Endometrium (tissue), 2 donors: ENCODE measurements around the gene RBP4.
"Not testable (repeated sequence)": the region's sequence is repeated elsewhere in the genome, so short reads cannot be mapped to it uniquely, and the experiment has no call there.

Experiments used
- FAIRE-seq: peaks from 2 replicates; lab custom pipeline; 2012; peaks lifted over from hg19 to GRCh38; lab: Jason Lieb, UNC
- donor health status: control.
- donor health status: control.

The RBP4 gene

DNA sequence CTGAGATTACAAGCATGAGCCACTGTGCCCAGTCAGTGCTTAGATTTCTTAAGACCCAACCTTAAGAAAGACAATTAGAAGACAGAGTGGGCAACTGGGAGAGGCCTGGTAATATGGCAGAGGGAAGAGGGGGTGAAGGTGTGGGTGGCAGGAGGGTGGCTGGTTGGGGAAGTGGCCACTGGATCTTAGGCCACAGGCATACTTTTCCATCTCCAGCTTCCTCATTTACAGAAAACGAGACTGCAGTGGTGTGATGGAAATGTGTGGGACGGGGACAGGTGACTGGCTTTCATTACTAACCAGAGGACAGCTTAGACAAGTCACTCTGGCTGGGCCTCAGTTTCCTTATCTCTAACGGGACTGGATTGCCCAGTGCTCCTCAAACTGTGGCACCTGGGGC is 35.6 kb downstream of the RBP4 start:
- no peak for FAIRE-seq

DNA sequence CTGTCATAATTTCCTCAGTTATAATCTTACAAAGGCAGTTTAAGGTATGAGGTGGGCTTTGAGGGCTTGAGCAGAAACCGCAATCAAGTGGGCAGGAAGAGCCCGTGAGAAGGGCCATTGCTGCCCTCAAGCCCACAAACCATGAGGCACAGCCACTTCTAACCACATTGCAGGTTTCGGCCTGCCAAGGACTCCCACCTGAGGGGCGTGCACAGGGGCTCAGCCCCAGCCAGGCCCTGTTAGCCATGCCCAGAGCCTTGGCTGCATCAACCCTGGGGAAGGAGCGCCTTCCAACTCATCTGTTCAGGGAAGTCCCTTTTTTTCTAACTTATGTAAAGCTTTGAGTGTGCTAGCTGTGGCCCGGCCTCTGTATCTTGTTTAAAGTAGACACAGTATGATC is 40.5 kb downstream of the RBP4 start:
- FAIRE-seq = no peak

DNA sequence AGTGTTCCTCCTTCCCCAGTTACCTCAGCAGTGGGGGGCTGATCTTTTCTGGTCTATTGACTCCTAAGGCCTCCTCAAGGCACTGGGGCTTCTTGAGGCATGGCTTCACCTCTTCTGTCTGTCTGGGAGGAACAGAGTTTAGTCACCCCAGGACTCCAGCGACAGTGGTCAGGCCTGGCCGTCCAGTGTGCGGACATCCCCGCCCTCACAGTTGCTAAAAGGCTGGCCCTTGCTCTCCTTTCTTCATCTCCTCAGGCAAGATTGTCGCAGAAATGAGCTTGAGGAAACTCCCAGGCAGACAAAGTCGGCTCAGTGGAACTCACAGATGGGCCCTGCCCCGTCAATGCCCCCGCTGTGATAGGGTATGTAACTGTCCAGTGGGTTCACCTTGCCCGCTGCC is 41.5 kb downstream of the RBP4 start:
- no peak for FAIRE-seq

DNA sequence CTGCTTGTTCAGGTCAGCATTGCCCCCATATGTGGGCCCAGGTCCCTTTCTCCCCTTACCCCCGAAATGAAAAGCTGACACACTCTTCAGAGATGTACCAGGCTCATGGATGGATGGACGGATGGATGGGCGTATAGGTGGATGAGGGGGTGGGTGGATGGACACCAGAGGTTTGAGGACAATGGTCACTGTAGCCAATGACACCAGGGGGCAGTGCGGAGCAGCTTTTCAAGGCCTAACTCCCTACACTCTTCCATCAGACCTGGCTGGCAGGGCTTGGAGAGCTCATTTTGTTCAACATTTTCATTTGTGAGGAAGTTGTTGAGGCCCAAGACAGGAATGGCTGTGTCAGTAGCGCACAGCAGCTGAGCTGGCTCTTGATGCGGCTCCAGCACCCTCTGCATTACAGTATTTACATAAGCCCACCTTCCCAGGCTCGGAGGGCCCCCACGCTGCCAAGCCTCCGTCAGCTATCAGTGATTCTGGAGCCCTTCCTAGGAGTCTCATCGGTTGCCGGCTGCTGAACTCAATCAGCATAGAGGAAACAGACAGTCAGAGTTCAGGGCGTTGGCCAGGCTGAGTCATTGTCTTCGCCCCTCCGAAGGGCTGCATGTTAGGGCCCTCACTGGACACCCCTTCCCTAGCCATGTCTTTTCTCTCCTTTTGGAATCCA is 46.1 kb downstream of the RBP4 start:
- no peak for FAIRE-seq

DNA sequence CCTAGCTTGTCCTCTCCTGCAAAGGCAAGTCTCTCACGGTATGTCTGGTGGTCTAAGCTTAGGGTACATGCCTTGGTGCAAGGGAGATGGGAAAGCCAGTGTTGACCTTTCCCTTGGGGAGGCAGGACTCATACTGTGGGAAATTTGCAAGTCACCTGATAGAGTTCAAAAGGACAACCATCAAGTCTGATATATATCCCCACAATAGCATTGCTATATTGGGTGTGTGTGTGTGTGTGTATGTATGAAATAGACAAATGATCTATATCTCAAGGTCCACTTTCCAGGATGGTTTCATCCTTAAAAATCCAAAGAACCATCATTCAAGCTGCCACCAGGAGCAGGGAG is 46.7 kb downstream of the RBP4 start:
- FAIRE-seq = no peak

DNA sequence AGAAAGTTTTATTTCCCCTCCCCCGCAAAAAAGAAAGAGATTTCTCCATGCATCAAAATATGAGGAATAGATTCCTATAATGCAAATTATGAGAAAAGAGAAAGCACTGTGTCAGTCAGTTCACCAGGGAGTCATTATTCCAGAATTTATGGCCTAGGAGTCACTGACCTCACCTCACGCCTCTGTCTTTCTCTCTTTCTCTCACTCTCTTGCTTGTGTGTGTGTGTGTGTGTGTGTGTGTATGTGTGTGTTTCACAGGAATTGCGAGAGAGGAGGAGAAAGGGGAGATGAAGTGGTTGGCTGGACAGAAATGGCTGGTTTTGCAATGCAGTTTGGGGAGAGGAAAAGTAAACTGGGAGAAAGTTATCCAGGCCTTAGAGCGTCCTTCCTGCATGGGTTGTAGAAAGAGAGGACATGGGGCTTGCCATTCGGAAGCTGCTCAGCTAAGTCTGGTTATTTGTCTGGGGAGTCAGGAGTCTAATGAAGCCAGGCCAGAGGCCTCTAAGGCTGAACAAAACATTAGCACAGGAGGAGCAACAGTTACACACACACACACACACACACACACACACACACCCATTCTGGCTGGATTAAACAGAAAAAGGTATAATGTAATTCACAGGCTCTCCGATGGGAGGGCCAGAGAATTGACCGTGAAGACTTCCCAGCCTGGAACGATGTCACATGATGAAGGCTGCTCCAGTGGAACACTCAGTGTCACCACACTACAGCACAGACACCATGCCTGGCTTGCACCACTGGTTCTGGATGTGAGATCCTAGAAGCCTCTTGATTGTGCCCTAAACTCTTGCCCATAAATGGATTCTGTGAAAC is 47.3 kb downstream of the RBP4 start:
- no peak for FAIRE-seq

DNA sequence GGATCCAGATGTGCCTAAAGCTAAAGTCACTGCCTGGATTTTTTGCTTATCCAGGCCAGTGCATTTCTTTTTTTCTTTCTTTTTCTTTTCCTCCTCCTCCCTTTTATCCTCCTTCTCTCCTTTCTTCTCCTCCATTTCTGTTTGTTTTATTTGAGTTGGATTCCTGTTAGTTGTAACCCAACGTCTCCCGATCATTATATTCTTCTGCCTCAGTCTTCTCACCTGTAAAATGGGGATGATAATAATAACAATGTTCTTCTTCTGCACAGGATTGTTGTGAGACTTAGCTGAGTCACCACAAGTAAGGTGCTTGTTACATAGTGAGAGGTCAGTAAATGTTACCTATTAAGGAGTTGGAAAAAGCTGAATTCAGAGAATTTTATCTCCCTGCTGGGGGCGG is 48.3 kb downstream of the RBP4 start:
- no peak for FAIRE-seq

DNA sequence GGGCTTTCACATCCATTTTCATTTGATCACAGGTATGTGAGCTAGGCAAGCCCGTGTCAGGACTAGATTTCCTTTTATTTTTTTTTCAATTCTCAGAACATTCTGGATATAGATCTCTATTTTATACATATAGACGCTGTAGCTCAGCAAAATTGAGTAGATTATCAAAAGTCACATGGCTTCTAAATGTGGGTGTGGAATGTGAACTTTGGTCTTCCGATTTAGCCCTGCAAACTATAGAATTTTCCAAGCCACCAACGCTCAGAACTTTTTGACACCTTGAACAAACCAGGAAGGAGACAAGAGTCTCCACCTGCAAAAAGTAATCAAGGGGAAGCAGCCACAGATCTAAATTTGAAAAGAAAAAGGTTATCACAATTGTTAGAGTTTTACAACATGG is 50.4 kb downstream of the RBP4 start:
- no peak for FAIRE-seq

DNA sequence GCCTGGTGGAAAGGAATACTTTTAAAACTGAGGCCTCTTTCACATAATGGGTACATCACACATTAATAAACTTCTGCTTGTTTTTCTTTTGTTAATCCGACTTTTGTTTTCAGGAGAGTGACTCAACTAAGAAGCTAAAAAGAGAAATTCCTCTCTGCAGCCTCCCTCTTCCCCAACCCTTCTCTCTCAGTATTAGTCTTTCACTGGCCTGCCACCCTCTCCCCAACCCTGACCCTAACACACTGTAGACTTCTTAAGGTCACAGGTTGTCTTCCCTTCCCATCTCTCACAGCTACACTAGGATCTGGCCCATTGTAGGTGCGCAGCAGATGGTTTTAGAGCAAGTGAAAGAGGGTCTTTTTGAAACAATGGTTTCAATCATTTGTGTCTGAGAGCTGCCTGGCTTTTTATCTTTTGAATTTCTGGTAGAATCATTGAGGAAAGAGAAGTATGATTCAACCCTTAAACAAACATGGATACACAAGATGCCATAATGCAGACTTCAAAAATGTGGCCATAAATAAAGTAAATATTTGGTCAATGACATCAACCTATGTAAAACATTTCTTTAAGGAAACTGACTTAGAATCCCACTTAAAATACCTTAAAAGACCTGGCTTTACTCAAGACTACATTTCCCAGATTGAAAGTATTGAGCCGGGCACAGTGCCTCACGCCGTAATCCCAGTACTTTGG is 52.5 kb downstream of the RBP4 start:
- FAIRE-seq = no peak

DNA sequence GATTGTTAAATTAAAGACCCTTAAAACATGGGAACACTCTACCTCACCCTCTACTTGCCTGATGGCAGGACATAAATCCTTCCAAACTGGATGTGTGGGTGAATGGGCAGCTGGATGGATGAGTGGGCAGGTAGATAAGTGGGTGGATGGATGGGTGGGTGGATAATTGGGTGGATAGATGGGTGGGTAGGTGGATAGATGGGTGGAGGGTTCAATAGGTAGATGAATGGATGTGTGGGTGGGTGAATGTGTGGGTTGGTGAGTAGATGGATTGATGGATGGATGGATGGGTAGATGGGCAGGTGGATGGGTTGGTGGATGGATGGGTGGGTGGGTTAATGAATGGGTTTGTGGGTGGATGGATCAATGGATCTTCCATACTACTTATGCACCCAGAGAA is 53.5 kb downstream of the RBP4 start:
- FAIRE-seq = no peak

DNA sequence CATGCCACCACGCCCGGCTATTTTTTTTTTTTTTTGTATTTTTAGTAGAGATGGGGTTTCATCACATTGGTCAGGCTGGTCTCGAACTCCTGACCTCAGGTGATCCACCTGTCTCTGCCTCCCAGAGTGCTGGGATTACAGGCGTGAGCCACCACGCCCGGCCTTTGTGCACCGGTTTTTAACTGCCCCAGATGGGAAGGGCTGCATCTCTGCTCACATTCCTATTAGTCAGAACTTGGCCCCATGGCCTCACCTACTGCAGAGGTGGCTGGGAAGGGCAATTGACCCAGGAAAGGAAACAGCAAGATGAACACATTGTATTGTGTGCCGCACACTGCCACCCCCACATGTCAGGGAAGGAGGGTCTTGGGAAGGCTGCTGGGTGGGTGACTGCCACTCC is 54.0 kb downstream of the RBP4 start:
- FAIRE-seq = not testable (repeated sequence)

DNA sequence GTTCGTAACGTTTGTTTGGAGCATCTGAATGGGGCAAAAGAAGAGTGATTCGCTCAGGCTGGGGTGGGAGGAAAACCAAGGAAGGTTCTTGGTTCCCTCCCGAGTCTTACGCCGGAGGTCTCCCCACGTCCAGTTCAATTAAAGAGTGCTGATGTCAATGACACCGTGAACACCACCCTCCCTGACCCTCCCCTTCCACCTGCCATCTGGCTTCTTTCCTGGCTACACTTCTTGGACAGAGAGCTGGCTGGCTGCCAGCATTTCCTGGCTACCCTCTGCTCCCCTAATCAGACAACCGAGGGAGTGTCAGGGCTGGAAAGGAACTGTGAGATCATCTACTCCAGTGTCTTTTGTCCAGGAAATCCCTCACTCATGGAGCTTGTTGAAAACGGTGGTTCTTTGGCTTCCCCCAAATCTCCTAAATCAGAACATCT is 58.7 kb downstream of the RBP4 start:
- FAIRE-seq = no peak
